Fibroblast of skin of back (primary cell): Measurements from ENCODE around the gene KCNK17.

ENCODE experiments used
- DNase-seq: peaks from one replicate; pipeline ENCODE4 v3.0.0-alpha.2; 2013

KCNK17 gene

DNA sequence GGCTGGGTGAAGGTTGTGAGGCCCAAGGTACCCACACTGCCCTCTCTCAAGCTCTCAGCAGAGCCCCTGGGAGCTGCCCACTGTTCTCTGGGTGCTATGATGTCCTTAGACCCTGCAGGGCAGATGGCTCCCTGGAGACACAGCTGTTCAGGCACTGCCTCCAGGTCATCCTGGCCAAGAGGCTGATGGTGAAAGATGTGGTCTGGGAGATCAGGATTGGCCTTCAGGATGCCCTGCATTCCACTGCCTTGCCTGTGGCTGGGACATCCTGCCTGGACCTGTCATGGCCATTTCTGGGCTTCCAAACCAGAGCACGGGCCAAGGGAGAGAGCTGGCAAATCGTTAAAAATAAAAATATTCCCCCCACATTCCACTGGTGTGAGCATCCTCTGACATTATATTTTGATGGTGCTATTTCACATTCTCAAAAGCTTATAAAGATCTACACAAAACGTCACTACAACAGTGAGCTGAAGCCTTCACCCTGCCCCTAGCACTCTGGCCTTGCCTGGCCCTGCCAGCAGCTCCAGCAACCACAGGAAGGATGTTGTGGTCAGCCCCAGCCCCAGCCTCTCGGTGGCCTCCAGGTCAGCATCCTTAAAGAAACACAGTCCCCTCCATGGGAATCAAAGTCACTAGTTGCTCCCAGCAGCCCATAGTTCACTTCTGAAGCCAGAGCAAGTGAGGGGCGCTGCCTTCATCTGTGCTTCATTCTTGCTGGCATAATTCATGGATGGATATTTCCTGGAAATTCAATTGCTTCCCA, 21.7 kb upstream of the KCNK17 start:
- peak; percentile 46 for DNase-seq

DNA sequence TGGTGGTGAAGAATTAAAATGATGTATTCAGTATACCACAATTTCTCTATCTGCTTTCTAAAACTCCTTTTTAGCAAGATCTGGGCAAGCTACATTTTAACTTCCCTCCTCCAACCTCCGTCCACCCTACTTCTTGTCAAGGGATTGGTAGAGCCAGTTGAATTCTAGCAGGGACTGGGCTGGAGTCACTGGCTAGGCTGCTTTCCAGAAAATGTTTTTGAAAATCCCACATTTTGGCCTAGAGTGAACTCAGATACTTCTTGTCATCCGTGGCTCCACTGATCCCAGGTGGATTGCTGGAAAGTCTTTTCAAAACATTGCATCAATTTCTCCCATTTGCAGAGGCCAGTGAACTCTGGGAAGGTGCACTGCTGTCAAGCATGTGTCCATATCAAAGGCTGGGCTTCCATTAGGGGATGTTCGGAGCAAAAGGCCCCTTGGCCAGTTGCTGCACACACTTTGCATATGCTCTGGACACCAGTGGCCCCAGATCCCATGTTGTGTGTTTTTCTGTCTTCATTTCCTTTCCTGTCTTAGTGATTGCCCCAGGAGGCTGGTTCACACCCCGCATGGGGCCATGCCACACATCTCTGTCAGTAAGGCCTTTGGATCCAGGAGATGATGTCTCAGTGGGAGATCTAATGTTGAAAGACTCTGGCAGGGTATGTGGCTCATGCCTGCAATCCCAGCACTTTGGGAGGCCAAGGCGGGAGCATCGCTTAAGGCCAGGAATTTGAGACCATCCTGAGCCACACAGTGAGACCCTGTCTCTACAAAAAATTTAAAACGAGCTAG, 19.6 kb upstream of the KCNK17 start:
- DNase-seq: no peak

DNA sequence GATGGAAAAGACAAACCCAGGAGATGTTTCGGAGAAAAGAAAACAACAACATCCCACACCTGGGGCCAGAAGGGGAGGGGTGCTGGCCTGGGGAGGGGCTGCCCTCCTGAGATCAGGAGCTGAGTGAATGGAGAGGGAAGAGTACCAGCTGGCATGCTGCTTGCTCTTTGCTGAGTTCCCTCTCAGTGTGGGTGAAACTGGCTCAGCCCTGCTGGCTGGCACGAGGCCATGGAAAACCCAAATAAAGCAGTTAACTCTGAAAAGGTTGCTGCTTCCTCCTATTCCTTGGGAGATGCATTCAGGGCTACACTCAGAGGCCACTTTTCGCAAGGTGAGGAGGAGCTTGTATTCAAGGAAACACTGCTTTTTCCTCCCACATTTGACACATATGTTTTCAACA, 16.3 kb upstream of the KCNK17 start:
- no peak for DNase-seq

DNA sequence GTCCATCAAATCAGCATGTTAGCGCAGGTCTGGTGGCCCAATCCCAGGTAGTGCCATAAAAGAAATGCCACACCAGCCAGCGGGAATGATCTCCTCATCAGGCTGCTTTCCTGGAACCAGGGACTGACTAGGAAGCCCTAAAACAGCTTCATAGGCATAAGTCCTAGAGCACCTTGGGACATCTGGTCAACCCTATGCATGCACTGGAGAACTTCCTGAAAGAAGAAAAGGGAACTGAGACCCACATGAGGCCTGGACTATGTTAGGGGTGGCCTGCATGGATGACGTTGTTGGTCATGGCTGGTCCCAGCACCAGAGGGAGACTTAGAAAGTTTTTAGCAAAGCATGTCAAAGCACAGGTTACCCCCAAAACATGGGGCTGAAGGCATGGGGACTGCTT, 15.8 kb upstream of the KCNK17 start:
- DNase-seq: no peak

DNA sequence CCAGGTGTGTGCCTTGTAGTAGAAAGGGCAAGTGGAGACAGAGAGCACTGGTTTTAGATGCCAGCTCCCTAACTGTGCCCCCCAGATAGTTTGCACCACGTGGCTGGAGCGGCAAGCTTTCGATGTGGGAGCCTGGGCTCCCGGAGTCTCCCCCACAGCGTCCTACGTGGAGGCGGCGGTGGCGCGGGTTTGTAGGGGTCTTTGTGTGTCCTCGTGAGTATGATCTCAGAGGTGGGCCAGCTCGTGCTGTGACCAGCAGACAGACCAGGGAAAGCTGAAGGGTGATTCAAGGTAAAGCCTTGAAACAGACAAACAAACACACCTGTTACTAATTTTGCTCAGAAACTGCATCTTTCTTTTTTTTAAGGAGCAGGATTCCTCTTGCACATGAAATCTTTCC, 13.8 kb upstream of the KCNK17 start:
- no peak for DNase-seq

DNA sequence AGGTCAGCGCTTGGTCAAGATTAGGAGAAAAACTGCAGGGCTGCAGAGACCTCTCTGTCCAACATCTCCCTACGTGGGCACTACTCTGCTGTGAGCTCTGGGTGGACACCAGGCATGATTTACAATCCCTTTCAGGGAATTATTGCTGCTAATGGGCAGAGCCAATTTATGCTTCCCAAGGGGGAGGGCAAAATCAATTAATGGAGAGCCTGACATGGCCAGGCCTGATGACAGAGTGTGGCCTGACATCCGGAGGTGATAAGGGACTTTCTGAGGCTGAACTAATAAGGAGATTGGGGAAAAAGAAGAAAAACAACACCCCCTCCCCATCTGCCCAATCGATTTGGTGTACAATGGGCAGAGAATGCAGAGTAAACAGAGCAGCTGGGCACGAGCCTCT, 13.3 kb upstream of the KCNK17 start:
- DNase-seq: no peak

DNA sequence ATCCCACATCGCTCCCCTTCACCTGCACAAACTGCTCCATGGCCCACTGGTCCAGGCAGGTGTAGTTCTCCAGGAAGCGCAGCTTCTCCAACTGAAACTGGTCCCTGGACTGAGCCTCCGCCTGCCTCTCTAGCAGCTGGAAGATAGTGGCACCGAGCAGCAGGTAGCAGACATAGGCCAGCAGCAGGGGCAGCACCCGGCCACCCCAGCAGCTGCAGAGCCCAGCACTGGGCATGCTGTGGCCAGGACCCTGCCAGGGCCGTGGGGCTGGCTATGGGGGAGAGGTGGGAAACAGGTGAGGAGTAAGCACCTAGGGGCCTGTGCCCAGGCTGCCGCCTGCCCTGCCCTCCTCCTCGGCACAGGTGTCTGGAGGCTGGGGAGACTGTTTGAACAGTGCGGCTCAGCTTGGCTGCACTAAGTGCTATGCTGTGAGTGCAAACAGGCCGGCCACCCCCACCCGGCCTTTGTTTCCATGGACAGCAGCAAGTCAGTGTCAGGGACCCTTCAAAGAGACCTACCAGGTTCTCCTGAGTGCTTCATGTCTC, 8.2 kb upstream of the KCNK17 start, which contains the start of gene KCNK16:
Gene KCNK16 (minus strand): TSS at position 397 of the 545 bp plus-strand sequence. CDS start 162 bp downstream, at position 235.
- no peak for DNase-seq

DNA sequence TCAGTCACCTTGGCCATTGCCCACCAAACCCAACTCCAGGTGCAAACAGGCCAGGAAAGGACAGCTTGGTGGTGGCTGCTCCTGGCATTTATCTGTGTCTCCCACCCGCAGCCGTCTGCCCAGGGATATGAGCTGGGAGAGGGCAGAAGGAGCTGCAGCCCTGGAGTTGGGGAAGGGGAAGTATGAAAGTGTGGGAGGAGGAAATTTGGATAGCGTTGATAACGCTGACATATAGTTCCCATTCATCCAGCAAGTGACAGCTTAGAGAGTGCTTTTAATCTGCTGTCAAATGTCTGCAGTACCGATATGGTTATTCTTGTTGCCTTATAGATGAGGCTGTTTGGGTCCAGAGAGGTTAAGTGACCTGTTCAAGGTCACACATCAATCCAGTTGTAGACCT, 7.5 kb upstream of the KCNK17 start:
- no peak for DNase-seq

DNA sequence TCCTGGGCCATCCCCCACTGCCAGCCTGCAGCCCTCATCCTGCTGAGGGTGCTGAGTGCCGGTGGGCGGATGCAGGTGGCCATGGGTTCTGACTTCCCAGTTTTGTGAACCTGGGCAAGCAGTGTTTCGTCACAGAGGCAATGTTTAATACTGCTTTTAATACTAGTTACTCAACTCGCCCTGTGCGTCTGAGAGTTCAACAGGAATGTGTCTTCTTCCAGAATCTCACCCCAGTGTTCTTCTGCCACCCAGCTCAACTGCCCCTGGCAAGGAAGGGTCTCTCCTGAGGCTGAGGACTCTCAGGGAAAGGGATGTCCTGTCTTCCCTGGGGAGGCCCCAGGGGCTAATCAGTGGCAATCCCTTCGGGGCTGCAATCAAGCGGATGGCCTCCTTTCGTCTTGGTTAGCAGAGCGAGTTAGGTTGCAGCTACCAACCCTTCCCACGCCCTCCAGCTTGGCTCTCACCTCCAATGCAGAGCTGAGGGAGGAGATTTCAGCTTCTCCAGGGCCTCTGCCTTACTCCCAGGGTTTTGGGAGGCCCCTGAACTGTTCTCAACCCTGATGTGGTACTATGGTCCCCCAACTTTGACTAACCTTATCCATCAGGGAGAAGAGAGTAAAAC, 6.3 kb upstream of the KCNK17 start:
- no peak for DNase-seq

DNA sequence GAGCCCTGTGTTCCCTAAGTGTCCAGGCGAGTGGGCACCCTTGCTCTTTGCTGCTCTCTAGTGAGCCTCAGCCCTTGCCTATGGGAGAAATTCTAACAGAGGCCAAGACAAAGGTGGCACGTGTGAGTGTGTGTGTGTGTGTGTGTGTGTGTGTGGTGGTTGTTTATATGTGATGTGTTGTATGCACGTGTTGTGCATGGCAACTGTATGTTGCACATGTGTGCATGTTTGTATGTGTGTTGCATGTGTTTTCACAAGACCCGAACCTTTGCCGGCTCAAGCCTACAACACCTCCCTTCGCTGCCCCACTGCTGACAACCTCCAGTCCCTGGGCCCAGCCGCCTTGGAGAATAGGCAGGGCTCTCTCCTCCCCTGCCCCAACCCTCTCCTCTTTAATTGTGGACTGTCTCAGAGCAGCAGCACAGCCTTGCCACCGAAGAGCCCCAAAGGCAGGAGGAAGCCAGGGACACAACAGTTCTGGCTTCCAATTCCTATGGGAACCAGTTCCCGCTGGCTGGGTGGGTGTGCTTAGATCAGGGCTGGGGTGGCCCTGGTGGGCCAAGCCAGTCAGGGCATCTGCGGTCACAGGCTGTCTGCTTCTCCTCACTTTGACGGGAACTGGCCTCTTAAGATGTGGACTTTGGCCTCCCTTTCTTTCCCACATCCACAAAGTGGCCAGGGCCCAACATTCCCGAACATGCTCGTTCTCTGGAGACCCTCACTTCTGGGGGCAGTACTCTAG, 5.6 kb upstream of the KCNK17 start:
- no peak for DNase-seq

DNA sequence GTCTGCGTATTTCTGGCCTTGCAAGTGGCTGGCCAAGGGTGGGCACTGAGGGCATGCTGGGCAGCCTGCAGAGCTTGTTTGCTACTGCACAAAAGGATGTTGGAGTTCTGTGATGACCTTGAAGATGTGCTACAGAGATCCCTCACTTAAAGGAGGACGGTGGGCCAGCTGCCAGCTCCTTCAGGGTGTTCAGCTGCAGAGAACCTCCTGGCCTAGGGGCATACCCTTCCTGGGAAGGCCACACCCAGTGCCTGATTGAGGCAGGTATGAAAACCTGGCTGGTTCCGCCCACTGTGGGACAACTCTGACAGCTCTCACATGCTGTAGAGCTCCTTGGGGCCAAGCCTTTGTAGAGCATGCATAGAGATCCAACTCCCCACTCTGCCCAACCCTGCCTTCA, 3.0 kb upstream of the KCNK17 start:
- no peak for DNase-seq

DNA sequence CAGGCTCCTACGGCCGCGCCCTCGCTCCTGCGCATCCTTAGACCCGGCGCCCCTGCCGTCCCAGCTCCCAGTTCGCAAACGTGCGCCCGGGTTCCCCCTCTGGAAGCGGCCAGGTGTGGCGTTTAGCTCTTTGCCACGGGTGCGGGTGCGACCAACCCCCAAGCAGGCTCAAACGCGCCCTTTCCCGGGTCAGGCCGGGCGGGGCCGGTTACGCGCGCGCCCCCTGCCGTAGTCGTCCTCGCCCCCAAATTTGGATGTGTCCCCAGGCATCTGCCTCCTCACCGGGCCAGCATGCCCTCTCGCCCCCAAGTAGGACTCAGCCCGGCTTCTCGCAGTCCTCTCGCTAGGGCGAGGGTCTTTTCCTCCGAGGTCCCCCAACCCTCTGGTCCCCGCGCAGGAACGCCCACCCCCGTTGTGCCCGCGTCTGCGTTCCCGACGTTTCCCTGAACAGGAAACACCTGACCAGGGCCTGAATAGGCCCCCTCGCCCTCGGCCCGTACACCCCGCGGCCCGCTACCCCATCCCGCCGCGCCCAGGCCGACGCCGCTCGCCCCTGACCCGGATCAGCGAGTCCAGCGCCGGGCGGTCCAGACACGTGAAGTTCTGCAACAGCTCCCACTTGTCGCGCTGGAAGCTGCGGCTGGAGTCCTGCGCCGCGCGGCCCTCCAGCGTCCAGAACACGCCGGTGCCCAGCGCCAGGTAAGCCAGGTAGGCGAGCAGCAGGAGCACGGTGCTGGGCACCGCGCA, 520 bp downstream of the KCNK17 start:
- DNase-seq: no peak

DNA sequence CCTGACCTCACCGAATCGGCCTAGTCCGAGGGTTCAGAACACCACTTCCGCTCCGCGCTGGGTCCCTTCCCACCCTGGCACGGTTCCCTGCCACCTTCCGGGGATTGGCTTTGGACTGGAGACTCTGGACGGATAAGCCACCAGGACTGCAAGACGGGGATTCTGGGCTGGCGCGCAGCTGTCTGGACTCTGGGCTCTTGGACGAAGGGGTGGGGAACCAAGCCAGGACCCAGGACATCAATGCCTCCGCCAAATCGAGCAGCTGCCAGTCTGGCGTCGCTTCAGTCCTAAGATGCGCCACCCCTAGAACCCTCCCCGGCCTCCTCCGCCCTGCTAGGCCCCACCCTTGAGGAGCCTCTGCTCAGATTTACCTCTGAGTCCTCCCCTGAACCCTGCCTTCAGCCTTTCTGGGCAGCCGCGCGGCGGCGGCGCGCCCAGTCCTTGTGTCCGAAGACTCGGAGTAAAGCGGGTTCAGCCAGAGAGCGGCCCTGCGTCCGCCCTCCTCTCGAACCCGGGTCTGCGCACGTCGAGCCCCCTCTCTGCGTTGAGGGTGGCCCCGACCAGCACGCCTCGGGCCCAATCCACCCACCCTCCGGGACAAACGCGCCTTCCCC, 1.2 kb downstream of the KCNK17 start:
- no peak for DNase-seq

DNA sequence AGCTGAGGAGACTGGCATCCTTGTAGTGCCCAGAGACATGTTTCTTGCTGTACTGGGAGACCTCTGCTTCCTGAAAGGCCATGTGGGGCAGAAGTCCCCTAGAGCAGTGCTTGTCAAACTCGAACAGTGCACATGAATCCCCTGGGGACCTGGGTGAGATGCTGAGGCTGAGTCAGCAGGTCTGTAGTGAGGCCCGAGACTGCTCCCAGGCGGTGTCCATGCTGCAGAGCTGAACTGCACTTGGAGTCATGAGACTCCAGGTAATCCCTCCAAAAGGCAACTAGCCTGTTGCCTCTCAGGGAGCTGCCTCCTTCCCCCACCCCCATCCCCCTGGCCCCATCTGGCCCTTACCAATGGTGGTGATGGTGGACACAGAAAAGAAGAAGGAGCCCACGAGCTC, 3.7 kb downstream of the KCNK17 start:
- DNase-seq: no peak

DNA sequence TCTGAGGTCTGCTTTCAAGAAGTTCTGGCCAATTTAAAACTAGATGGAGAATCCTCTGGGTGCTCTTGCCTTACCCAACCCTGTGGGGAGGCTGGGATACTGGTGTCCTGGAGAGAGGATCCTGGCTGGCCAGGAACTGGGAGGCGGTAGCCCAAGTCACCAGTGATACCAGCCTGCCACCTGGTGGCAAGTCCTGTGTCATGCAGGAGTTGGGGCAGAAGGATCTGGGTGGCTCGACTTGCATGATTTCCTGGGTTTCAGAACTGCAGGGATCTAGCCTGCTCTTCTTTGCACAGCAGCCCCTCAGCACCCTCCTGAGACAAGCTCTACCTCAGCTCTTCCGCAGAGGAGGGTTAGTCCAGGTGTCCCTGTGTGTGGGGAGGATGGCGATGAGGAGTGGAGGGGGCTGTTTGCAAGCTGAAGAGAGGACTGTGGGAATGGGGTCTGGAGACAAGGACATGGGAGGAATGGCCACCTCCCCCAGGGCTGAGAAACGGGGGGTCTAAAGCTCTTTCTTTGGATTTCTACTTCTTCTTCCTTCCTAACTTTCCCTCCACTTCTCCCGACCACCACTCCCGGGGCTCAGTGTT, 4.2 kb downstream of the KCNK17 start:
- DNase-seq: peak; percentile 64

DNA sequence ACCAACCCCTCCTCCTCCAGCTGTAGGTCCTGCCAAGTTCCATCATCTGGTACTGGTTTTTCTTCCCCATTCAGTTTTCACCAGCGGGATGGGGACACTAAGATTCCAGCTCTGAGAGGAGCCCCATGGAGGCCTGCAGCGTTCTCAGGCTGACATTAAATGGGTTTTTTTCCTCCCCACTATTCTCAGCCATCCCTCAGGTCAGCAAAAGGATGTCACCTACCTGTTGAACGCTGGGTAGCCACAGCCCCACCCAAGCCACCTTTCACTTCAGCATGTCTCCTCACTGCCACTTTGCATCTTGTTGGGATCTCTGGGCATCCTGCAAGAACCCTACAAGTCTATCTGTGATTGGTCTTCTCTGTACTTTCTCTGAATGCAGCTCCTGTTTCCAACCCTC, 6.8 kb downstream of the KCNK17 start:
- DNase-seq: no peak

DNA sequence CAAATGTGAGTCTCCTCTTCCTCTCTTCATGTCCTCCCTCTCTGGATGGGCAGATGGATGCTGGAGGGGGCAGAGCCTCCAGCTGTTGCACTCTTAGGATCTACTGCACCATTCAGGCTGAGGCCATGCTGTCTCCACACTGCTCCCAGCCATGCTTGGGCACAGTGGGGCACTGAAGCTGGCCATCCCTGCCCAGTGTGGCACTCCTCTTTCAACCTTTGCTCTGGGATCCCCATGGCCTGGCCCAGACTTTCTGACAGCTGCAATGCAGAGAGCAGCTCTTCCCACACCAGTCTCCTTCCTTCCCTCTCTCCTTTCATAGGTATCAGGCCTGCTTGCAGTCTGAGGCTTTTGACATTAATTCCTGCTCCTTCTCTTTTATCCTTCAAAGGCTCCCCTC, 9.3 kb downstream of the KCNK17 start:
- DNase-seq: no peak

DNA sequence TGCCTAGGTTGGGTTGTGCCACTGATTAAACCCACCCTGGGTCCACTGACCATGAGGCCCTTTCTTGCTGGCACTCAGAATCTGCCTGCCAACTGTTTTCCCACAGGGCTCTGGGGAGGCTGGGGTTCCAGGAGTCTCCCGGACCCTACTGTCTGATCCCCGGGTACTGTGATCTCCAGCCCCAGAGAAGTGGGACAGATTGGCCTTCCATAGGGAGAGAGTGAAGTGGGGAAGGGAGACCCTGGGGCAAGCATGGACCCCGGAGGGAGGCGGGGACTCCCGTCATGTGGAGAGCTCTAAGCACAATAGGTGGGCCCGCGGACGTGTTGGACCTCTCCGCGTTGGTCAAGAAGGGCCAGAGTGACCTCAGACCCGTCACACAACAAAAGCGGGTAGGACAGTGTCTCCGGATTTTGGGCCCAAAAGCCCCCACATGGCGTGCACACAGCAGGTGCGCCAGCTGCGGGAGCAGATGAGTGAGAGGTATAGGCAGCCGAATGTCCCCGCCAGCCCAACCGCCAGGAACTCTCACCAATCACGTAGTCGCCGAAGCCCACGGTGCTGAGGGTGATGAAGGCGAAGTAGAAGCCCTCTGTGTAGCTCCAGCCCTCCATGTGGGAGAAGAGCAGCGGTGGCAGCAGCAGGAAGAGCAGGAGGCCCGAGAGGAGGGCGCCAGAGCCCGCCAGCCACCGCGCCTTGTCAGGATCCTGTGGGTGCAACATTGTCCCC, 10.6 kb downstream of the KCNK17 start:
- DNase-seq: no peak

DNA sequence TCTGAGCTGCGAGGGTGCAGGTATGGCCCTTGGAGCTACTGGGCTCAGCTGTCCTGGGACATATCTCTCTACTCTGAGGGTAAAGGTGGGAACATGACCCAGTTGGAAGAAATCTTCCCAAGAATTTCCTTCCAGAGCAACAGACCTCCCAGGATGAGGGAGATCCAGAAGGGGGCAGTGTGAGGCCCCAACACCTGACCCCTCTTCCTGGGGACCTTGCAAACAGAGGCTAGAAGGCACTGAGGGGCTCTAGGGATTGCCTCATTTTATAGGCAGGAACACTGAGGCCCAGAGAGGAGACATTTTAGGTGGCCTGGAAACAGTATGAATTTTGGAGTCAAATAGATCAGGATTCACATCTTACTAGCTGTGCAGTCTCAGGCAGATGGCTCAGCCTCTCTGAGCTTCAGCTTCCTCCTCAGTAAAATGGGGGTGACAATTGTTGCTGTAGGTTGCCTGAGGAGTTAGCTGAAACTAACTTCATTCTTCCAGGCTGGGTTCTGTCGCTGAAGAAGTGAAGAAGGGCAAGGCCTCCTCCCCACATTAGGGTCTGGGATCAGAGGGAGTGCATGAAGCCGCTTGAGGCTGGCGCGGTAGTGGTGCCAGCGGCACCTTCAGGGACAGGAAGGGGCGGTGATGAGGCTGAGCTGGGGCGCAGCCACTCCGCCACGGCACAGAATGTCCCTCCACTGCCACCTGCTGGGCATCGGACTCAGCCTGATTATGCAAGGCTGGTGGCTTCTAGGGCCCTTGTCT, 11.4 kb downstream of the KCNK17 start:
- DNase-seq: peak; percentile 62
